ENCODE results near the gene UGGT2.

DNA sequence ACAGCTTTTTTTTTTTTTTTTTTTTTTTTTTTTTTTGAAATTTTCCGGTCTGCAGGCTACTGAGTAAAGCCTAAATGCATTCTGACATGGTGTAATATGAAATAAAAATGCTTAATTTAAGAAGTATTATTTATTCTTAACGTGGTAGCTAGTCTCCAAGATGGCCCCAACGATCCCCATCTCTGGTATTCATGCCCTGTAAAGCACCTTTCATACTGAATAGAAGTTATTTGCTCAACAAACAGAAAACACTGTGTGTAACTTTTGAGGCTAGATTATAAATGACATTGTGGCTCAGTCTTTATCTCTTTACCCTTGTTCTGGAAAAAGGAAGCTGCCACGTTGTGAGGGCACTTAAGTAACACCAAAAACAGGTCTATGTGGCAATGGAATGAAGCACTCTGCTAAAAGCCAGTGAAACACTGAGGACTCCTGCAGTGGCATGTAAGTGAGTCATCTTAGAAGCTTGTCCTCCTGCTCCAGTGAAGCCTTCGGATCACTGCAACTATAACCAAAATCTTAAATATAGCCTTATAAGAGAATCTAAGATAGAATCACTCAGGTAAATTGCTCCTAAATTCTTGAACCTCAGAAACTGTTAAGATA, 128.7 kb downstream of the UGGT2 start:
- TF ChIP-seq EZH2 (IDR thresholded peaks at IDR 0.05; ENCODE audit: borderline replicate concordance, insufficient read depth, low read depth, low read length, poor library complexity, severe bottlenecking) = no peak
- TF ChIP-seq, protein P1, sequence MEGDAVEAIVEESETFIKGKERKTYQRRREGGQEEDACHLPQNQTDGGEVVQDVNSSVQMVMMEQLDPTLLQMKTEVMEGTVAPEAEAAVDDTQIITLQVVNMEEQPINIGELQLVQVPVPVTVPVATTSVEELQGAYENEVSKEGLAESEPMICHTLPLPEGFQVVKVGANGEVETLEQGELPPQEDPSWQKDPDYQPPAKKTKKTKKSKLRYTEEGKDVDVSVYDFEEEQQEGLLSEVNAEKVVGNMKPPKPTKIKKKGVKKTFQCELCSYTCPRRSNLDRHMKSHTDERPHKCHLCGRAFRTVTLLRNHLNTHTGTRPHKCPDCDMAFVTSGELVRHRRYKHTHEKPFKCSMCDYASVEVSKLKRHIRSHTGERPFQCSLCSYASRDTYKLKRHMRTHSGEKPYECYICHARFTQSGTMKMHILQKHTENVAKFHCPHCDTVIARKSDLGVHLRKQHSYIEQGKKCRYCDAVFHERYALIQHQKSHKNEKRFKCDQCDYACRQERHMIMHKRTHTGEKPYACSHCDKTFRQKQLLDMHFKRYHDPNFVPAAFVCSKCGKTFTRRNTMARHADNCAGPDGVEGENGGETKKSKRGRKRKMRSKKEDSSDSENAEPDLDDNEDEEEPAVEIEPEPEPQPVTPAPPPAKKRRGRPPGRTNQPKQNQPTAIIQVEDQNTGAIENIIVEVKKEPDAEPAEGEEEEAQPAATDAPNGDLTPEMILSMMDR (IDR thresholded peaks at IDR 0.05) = no peak
